Neural cell (in vitro differentiated cells): ENCODE measurements around the gene CABP7. TPM values are rescaled to one million over a fixed set of nuclear protein-coding genes. Genes with fewer than 3 reads are reported as not detected.

Experiments
- H2AFZ ChIP-seq: fragments of 200-600, 300-800 bp; sonication (generic), shearing (Covaris generic); 2 replicates; pipeline ENCODE4 v1.6.0; 2014; ENCODE audit warnings: low read depth, mild to moderate bottlenecking, antibody characterized with exemption, low read length, moderate library complexity
- H3F3A ChIP-seq: fragments of 200-600 bp; shearing (Covaris generic); 2 replicates; pipeline ENCODE4 v1.6.1; 2016; ENCODE audit warnings: mild to moderate bottlenecking, moderate library complexity, mixed read lengths, antibody characterized with exemption, low read length; ENCODE audit not compliant: insufficient read depth, poor library complexity, severe bottlenecking
- H3K27ac ChIP-seq: fragments of 200-600, 300-800 bp; sonication (generic), shearing (Covaris generic); 2 replicates; pipeline ENCODE4 v1.5.1; 2014; ENCODE audit warnings: mild to moderate bottlenecking, low read length, moderate library complexity
- H3K27me3 ChIP-seq: fragments of 300-800, 200-600 bp; sonication (generic), shearing (Covaris generic); 2 replicates; pipeline ENCODE4 v1.6.0; 2014; ENCODE audit warnings: mild to moderate bottlenecking, low read depth, low read length, moderate library complexity; ENCODE audit not compliant: insufficient read depth
- H3K36me3 ChIP-seq: fragments of 300-800, 200-600 bp; sonication (generic), shearing (Covaris generic); 2 replicates; pipeline ENCODE4 v1.5.1; 2014; ENCODE audit warnings: mild to moderate bottlenecking, antibody characterized with exemption, low read length, moderate library complexity; ENCODE audit not compliant: insufficient read depth
- H3K4me2 ChIP-seq: fragments of 300-800, 200-600 bp; sonication (generic), shearing (Covaris generic); 2 replicates; pipeline ENCODE4 v1.6.0; 2014; ENCODE audit warnings: mild to moderate bottlenecking, low read length
- H3K4me3 ChIP-seq: fragments of 300-800, 200-600 bp; sonication (generic), shearing (Covaris generic); 2 replicates; pipeline ENCODE4 v1.5.1; 2014; ENCODE audit warnings: mild to moderate bottlenecking, low read length, moderate library complexity
- H3K79me2 ChIP-seq: fragments of 200-600 bp; shearing (Covaris generic); replicated peaks from 2 replicates; pipeline ENCODE4 v1.6.0; 2014; ENCODE audit warnings: mild to moderate bottlenecking, low read length, moderate library complexity; ENCODE audit not compliant: insufficient read depth
- H3K9ac ChIP-seq: fragments of 300-800, 200-600 bp; sonication (generic), shearing (Covaris generic); 2 replicates; pipeline ENCODE4 v1.6.1; 2016; ENCODE audit warnings: mild to moderate bottlenecking, low read length, mixed read lengths
- H3K9me2 ChIP-seq: fragments of 200-600 bp; shearing (Covaris generic); 2 replicates; pipeline ENCODE4 v1.6.1; 2016; ENCODE audit warnings: mild to moderate bottlenecking, low read length, mixed read lengths; ENCODE audit not compliant: insufficient read depth
- H3K9me3 ChIP-seq: fragments of 200-600, 300-800 bp; sonication (generic), shearing (Covaris generic); 2 replicates; pipeline ENCODE4 v1.6.1; 2016; ENCODE audit warnings: mild to moderate bottlenecking, mixed run types, low read length, moderate library complexity, mixed read lengths
- H4K20me1 ChIP-seq: fragments of 200-600 bp; shearing (Covaris generic); 2 replicates; pipeline ENCODE4 v1.6.1; 2016; ENCODE audit warnings: mild to moderate bottlenecking, mixed run types; ENCODE audit not compliant: insufficient read depth
- CTCF ChIP-seq: fragments of 450-650 bp; IDR thresholded peaks from 2 replicates; pipeline ENCODE4 v1.5.1; 2014; ENCODE audit warnings: antibody characterized with exemption, mild to moderate bottlenecking, moderate library complexity; ENCODE audit not compliant: poor library complexity, severe bottlenecking
- EP300 ChIP-seq: fragments of 450-650 bp; conservative IDR thresholded peaks from 2 replicates; pipeline ENCODE4 v1.6.1; 2014; ENCODE audit warnings: antibody characterized with exemption, mild to moderate bottlenecking, moderate library complexity; ENCODE audit not compliant: poor library complexity, severe bottlenecking
- EZH2 ChIP-seq: fragments of 200-600, 300-800 bp; shearing (Covaris generic), sonication (generic); IDR thresholded peaks from 2 replicates; pipeline ENCODE4 v1.6.1; 2014; ENCODE audit warnings: antibody characterized with exemption, low read length, borderline replicate concordance, mild to moderate bottlenecking; ENCODE audit not compliant: insufficient read depth, poor library complexity, severe bottlenecking
- MXI1 ChIP-seq: fragments of 450-650 bp; conservative IDR thresholded peaks from 2 replicates; pipeline ENCODE4 v1.6.1; 2014; ENCODE audit warnings: antibody characterized with exemption, mild to moderate bottlenecking; ENCODE audit not compliant: poor library complexity, severe bottlenecking
- POLR2AphosphoS5 ChIP-seq: IDR thresholded peaks from 2 replicates; pipeline ENCODE4 v1.6.1; 2012
- RAD21 ChIP-seq: fragments of 450-650 bp; conservative IDR thresholded peaks from 2 replicates; pipeline ENCODE4 v1.6.1; 2014; ENCODE audit warnings: antibody characterized with exemption, mild to moderate bottlenecking, moderate library complexity
- REST ChIP-seq: IDR thresholded peaks from 2 replicates; pipeline ENCODE4 v1.6.1; 2012; ENCODE audit warnings: borderline replicate concordance
- SMC3 ChIP-seq: fragments of 450-650 bp; conservative IDR thresholded peaks from 2 replicates; pipeline ENCODE4 v1.6.1; 2014; ENCODE audit warnings: antibody characterized with exemption, mild to moderate bottlenecking, moderate library complexity; ENCODE audit not compliant: poor library complexity
- TAF1 ChIP-seq: IDR thresholded peaks from 2 replicates; pipeline ENCODE4 v1.6.1; 2012; ENCODE audit warnings: low read depth
- polyA plus RNA-seq: library from polyadenylated mRNA; depleted of rRNA; stranded (reverse); fragments of >200 nt; gene quantifications from 2 replicates; pipeline ENCODE4 v1.2.3, GENCODE V29; 2014

Gene CABP7
- polyA plus RNA-seq, 1 donor from 2014 or later, result 0.67 TPM

GRCh38 chr22:29695129-29695926 is 24.5 kb upstream of the CABP7 start:
- H3K79me2 ChIP-seq, result no peaks in the 10 kb centered on the region
- H3K27ac ChIP-seq, result no peak overlapping the region
- H2AFZ ChIP-seq, result no peak overlapping the region
- no peaks in the 10 kb centered on the region for H4K20me1 ChIP-seq
- H3K9me2 ChIP-seq, result no peaks in the 10 kb centered on the region
- H3K9me3 ChIP-seq, result no peaks in the 10 kb centered on the region
- H3K36me3 ChIP-seq, result no peaks in the 10 kb centered on the region
- no peaks in the 10 kb centered on the region for H3F3A ChIP-seq
- TF ChIP-seq TAF1 (no peak), REST (no peak), MXI1 (no peak), EZH2 (no peak), CTCF (no peak), SMC3 (no peak), POLR2AphosphoS5 (no peak), RAD21 (no peak), EP300 (no peak)
- no peak overlapping the region for H3K4me2 ChIP-seq
- H3K27me3 ChIP-seq, result no peaks in the 10 kb centered on the region
- H3K9ac ChIP-seq, result no peak overlapping the region
- no peak overlapping the region for H3K4me3 ChIP-seq

DNA sequence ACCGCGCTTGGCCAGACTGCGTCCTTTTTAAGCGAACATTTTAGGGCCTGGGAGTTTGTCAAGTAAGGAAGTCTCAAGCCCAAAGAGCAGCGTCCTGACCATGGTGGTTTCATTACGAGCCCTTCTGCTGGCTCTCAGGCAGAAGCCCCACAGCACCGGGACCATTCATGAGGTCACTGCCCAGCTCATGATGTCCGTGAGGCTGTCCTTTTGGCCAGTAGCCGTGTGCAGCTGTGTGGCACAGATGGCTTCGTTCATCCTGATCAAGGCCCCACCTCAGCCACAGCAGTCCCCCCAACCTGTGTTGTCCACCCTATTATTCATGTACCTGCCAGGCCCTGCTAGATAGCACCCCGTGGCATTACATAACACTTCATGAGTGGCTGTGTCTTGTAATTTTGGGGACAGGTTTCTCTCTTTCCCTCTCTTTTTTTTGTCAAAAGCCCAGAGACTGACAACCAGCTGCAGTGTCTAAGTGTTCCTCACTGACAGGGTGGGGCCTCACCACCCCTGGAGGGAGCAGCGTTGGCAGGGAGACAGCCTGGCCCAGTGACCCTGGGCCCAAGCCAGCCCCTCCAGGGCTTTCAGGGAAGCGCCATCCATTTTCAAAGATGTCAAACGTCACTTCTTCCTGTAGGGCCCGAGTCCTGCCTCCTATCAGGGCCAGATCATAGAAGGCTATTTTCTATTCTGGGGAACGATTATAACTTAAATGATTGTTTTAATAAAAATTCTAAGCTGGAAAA is 21.8 kb upstream of the CABP7 start:
- no peaks in the 10 kb centered on the region for H3K27me3 ChIP-seq
- H3K9me3 ChIP-seq, result no peaks in the 10 kb centered on the region
- no peaks in the 10 kb centered on the region for H4K20me1 ChIP-seq
- H3F3A ChIP-seq, result no peaks in the 10 kb centered on the region
- H3K27ac ChIP-seq, result no peak overlapping the region
- no peak overlapping the region for H3K4me3 ChIP-seq
- H3K79me2 ChIP-seq, result no peaks in the 10 kb centered on the region
- H3K36me3 ChIP-seq, result no peaks in the 10 kb centered on the region
- no peak overlapping the region for H3K9ac ChIP-seq
- H2AFZ ChIP-seq, result no peak overlapping the region
- H3K9me2 ChIP-seq, result no peaks in the 10 kb centered on the region
- H3K4me2 ChIP-seq, result no peak overlapping the region
- no peak for TF ChIP-seq SMC3
- no peak for TF ChIP-seq REST
- TF ChIP-seq EZH2, result no peak
- no peak for TF ChIP-seq CTCF
- TF ChIP-seq RAD21, result no peak
- TF ChIP-seq POLR2AphosphoS5, result no peak
- TF ChIP-seq EP300, result no peak
- TF ChIP-seq TAF1, result no peak
- no peak for TF ChIP-seq MXI1
